ENCODE measurements around the gene WDR90. TPM values are rescaled to one million over a fixed set of nuclear protein-coding genes. Genes with fewer than 3 reads are reported as not detected.

The WDR90 gene
- total and polyA plus RNA-seq, 2 experiments from 2014 or later = 25.9 to 42.2 TPM

DNA sequence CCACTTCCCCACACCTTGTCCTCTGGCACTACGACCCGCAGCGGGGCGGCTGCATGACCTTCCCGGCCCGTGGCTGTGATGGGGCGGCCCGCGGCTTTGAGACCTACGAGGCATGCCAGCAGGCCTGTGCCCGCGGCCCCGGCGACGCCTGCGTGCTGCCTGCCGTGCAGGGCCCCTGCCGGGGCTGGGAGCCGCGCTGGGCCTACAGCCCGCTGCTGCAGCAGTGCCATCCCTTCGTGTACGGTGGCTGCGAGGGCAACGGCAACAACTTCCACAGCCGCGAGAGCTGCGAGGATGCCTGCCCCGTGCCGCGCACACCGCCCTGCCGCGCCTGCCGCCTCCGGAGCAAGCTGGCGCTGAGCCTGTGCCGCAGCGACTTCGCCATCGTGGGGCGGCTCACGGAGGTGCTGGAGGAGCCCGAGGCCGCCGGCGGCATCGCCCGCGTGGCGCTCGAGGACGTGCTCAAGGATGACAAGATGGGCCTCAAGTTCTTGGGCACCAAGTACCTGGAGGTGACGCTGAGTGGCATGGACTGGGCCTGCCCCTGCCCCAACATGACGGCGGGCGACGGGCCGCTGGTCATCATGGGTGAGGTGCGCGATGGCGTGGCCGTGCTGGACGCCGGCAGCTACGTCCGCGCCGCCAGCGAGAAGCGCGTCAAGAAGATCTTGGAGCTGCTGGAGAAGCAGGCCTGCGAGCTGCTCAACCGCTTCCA is 15.7 kb upstream of the WDR90 start:
- Mint-ChIP-seq H3K9me3 (peaks cover 4% of the 10 kb centered on the region; the same call in 2 of the 3 replicates), H3K4me3 (no peak overlapping the region), H3K4me1 (peaks cover 23% of the 10 kb centered on the region), H3K27me3 (ENCODE audit: insufficient read depth, low read depth, poor library complexity) (peaks cover 23% of the 10 kb centered on the region), H3K27ac (no peak overlapping the region), H3K36me3 (ENCODE audit: low read depth) (no peaks in the 10 kb centered on the region)
- Histone ChIP-seq H3K9me2 (ENCODE audit: insufficient read depth) (no peaks in the 10 kb centered on the region), H4K20me1 (replicated peaks; ENCODE audit: insufficient read depth) (no peaks in the 10 kb centered on the region), H3F3A (replicated peaks; ENCODE audit: low read depth) (0 out of 2 replicates have a peak, but pooled peaks cover 3% of the 10 kb centered on the region), H3K27ac (ENCODE audit: low read depth) (no peak overlapping the region), H2AFZ (no peak overlapping the region), H3K27me3 (ENCODE audit: insufficient read depth) (no peaks in the 10 kb centered on the region), H3K4me1 (ENCODE audit: insufficient read depth) (peaks cover 24% of the 10 kb centered on the region), H3K36me3 (ENCODE audit: insufficient read depth) (no peaks in the 10 kb centered on the region), H3K79me2 (replicated peaks; ENCODE audit: insufficient read depth) (no peaks in the 10 kb centered on the region; the same call in 1 of the 2 replicates), H3K4me2 (no peak overlapping the region), H3K4me3 (no peak overlapping the region)
- no peak for ATAC-seq
- DNase-seq (ENCODE audit: low spot score) = no peak
- TF ChIP-seq ZNF331 (CRISPR knock-in tag; IDR thresholded peaks at IDR 0.05; ENCODE audit: low read depth) = no peak
- no peak for TF ChIP-seq EZH2phosphoT487 (IDR thresholded peaks at IDR 0.05; ENCODE audit: unreplicated experiment)
- TF ChIP-seq, protein P1, sequence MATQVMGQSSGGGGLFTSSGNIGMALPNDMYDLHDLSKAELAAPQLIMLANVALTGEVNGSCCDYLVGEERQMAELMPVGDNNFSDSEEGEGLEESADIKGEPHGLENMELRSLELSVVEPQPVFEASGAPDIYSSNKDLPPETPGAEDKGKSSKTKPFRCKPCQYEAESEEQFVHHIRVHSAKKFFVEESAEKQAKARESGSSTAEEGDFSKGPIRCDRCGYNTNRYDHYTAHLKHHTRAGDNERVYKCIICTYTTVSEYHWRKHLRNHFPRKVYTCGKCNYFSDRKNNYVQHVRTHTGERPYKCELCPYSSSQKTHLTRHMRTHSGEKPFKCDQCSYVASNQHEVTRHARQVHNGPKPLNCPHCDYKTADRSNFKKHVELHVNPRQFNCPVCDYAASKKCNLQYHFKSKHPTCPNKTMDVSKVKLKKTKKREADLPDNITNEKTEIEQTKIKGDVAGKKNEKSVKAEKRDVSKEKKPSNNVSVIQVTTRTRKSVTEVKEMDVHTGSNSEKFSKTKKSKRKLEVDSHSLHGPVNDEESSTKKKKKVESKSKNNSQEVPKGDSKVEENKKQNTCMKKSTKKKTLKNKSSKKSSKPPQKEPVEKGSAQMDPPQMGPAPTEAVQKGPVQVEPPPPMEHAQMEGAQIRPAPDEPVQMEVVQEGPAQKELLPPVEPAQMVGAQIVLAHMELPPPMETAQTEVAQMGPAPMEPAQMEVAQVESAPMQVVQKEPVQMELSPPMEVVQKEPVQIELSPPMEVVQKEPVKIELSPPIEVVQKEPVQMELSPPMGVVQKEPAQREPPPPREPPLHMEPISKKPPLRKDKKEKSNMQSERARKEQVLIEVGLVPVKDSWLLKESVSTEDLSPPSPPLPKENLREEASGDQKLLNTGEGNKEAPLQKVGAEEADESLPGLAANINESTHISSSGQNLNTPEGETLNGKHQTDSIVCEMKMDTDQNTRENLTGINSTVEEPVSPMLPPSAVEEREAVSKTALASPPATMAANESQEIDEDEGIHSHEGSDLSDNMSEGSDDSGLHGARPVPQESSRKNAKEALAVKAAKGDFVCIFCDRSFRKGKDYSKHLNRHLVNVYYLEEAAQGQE (IDR thresholded peaks at IDR 0.05; ENCODE audit: unreplicated experiment) = no peak
- TF ChIP-seq CREB1 (CRISPR knock-in tag; IDR thresholded peaks at IDR 0.05; ENCODE audit: low read depth) = no peak
- TF ChIP-seq, protein P2, sequence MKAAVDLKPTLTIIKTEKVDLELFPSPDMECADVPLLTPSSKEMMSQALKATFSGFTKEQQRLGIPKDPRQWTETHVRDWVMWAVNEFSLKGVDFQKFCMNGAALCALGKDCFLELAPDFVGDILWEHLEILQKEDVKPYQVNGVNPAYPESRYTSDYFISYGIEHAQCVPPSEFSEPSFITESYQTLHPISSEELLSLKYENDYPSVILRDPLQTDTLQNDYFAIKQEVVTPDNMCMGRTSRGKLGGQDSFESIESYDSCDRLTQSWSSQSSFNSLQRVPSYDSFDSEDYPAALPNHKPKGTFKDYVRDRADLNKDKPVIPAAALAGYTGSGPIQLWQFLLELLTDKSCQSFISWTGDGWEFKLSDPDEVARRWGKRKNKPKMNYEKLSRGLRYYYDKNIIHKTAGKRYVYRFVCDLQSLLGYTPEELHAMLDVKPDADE (IDR thresholded peaks at IDR 0.05) = no peak
- no peak for TF ChIP-seq POLR2AphosphoS5 (IDR thresholded peaks at IDR 0.05; ENCODE audit: low read depth)
- no peak for TF ChIP-seq JUNB (IDR thresholded peaks at IDR 0.05; ENCODE audit: unreplicated experiment)
- no peak for TF ChIP-seq STAT1 (IDR thresholded peaks at IDR 0.05; ENCODE audit: unreplicated experiment)
- no peak for TF ChIP-seq ZNF114 (CRISPR knock-in tag; IDR thresholded peaks at IDR 0.05)
- no peak for TF ChIP-seq NANOG (IDR thresholded peaks at IDR 0.05; ENCODE audit: borderline replicate concordance)
- TF ChIP-seq CTCF (conservative IDR thresholded peaks at IDR 0.05; ENCODE audit: low read depth in 2 of 2) = no peak
- no peak for TF ChIP-seq EZH2 (IDR thresholded peaks at IDR 0.05; ENCODE audit: low read depth, unreplicated experiment)
- TF ChIP-seq, protein P3, sequence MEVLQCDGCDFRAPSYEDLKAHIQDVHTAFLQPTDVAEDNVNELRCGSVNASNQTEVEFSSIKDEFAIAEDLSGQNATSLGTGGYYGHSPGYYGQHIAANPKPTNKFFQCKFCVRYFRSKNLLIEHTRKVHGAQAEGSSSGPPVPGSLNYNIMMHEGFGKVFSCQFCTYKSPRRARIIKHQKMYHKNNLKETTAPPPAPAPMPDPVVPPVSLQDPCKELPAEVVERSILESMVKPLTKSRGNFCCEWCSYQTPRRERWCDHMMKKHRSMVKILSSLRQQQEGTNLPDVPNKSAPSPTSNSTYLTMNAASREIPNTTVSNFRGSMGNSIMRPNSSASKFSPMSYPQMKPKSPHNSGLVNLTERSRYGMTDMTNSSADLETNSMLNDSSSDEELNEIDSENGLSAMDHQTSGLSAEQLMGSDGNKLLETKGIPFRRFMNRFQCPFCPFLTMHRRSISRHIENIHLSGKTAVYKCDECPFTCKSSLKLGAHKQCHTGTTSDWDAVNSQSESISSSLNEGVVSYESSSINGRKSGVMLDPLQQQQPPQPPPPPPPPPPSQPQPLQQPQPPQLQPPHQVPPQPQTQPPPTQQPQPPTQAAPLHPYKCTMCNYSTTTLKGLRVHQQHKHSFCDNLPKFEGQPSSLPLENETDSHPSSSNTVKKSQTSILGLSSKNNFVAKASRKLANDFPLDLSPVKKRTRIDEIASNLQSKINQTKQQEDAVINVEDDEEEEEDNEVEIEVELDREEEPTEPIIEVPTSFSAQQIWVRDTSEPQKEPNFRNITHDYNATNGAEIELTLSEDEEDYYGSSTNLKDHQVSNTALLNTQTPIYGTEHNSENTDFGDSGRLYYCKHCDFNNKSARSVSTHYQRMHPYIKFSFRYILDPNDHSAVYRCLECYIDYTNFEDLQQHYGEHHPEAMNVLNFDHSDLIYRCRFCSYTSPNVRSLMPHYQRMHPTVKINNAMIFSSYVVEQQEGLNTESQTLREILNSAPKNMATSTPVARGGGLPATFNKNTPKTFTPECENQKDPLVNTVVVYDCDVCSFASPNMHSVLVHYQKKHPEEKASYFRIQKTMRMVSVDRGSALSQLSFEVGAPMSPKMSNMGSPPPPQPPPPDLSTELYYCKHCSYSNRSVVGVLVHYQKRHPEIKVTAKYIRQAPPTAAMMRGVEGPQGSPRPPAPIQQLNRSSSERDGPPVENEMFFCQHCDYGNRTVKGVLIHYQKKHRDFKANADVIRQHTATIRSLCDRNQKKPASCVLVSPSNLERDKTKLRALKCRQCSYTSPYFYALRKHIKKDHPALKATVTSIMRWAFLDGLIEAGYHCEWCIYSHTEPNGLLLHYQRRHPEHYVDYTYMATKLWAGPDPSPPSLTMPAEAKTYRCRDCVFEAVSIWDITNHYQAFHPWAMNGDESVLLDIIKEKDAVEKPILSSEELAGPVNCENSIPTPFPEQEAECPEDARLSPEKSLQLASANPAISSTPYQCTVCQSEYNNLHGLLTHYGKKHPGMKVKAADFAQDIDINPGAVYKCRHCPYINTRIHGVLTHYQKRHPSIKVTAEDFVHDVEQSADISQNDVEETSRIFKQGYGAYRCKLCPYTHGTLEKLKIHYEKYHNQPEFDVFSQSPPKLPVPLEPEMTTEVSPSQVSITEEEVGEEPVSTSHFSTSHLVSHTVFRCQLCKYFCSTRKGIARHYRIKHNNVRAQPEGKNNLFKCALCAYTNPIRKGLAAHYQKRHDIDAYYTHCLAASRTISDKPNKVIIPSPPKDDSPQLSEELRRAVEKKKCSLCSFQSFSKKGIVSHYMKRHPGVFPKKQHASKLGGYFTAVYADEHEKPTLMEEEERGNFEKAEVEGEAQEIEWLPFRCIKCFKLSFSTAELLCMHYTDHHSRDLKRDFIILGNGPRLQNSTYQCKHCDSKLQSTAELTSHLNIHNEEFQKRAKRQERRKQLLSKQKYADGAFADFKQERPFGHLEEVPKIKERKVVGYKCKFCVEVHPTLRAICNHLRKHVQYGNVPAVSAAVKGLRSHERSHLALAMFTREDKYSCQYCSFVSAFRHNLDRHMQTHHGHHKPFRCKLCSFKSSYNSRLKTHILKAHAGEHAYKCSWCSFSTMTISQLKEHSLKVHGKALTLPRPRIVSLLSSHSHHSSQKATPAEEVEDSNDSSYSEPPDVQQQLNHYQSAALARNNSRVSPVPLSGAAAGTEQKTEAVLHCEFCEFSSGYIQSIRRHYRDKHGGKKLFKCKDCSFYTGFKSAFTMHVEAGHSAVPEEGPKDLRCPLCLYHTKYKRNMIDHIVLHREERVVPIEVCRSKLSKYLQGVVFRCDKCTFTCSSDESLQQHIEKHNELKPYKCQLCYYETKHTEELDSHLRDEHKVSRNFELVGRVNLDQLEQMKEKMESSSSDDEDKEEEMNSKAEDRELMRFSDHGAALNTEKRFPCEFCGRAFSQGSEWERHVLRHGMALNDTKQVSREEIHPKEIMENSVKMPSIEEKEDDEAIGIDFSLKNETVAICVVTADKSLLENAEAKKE (CRISPR knock-in tag; IDR thresholded peaks at IDR 0.05) = no peak
